ENCODE measurements around the gene SCGB1D1. TPM values are rescaled to one million over a fixed set of nuclear protein-coding genes. Genes with fewer than 3 reads are reported as not detected.

The SCGB1D1 gene
- total RNA-seq, 1 experiment from 2014 or later: not detected

DNA sequence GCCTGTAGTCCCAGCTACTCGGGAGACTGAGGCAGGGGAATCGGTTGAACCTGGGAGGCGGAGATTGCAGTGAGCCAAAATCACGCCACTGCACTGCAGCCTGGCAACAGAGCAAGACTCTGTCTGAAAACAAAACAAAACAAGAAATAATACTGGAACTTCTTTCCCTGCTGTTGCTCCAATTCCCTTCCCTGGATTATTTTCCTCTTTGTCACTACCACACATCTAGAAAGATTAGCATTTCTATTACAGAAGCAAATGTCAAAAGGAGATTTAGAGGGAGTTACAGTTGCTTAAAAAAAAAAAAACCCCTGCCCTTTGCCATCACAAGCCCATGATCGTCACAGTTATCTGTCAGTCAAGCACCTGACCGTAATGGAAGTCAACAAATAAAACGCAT, 17.7 kb upstream of the SCGB1D1 start (continued):
- TF ChIP-seq HMGXB4 (CRISPR knock-in tag; IDR thresholded peaks at IDR 0.05): no peak

- H3K9me3 Mint-ChIP-seq: no peaks in the 10 kb centered on the region
- peaks cover 8% of the 10 kb centered on the region for H3K27me3 Mint-ChIP-seq (ENCODE audit: low read depth)
- ChIA-PET POLR2A (no interaction called here), CTCF (no interaction called here)
- no peaks in the 10 kb centered on the region for H3K36me3 Mint-ChIP-seq
- ATAC-seq: no peak
- H3K4me1 Mint-ChIP-seq: no peaks in the 10 kb centered on the region
- no peak for DNase-seq (ENCODE audit: low spot score)
- H3K4me3 Mint-ChIP-seq: no peak overlapping the region
- no peak overlapping the region for H3K27ac Mint-ChIP-seq
- TF ChIP-seq PRRX2 (CRISPR knock-in tag; IDR thresholded peaks at IDR 0.05) (no peak), CBFB (CRISPR knock-in tag; IDR thresholded peaks at IDR 0.05; ENCODE audit: low read depth) (no peak), ZNF232 (CRISPR knock-in tag; IDR thresholded peaks at IDR 0.05) (no peak), NFATC4 (CRISPR knock-in tag; IDR thresholded peaks at IDR 0.05) (no peak), ZMAT4 (CRISPR knock-in tag; IDR thresholded peaks at IDR 0.05) (no peak), RELA (CRISPR knock-in tag; IDR thresholded peaks at IDR 0.05; ENCODE audit: borderline replicate concordance) (no peak), USF2 (CRISPR knock-in tag; IDR thresholded peaks at IDR 0.05) (no peak), ZNF317 (CRISPR knock-in tag; IDR thresholded peaks at IDR 0.05; ENCODE audit: borderline replicate concordance, low read depth) (no peak), KAT7 (CRISPR knock-in tag; IDR thresholded peaks at IDR 0.05; ENCODE audit: borderline replicate concordance) (no peak), ESRRA (CRISPR knock-in tag; IDR thresholded peaks at IDR 0.05; ENCODE audit: borderline replicate concordance) (no peak), TEAD1 (CRISPR knock-in tag; IDR thresholded peaks at IDR 0.05) (no peak), FOXP4 (CRISPR knock-in tag; IDR thresholded peaks at IDR 0.05) (no peak), ZNF512 (CRISPR knock-in tag; IDR thresholded peaks at IDR 0.05; ENCODE audit: borderline replicate concordance) (no peak)
- TF ChIP-seq, protein P1, sequence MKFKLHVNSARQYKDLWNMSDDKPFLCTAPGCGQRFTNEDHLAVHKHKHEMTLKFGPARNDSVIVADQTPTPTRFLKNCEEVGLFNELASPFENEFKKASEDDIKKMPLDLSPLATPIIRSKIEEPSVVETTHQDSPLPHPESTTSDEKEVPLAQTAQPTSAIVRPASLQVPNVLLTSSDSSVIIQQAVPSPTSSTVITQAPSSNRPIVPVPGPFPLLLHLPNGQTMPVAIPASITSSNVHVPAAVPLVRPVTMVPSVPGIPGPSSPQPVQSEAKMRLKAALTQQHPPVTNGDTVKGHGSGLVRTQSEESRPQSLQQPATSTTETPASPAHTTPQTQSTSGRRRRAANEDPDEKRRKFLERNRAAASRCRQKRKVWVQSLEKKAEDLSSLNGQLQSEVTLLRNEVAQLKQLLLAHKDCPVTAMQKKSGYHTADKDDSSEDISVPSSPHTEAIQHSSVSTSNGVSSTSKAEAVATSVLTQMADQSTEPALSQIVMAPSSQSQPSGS (CRISPR knock-in tag; IDR thresholded peaks at IDR 0.05; ENCODE audit: borderline replicate concordance, low read depth): no peak
- TF ChIP-seq, protein P2, sequence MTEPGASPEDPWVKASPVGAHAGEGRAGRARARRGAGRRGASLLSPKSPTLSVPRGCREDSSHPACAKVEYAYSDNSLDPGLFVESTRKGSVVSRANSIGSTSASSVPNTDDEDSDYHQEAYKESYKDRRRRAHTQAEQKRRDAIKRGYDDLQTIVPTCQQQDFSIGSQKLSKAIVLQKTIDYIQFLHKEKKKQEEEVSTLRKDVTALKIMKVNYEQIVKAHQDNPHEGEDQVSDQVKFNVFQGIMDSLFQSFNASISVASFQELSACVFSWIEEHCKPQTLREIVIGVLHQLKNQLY (CRISPR knock-in tag; IDR thresholded peaks at IDR 0.05): no peak
- TF ChIP-seq, protein P3, sequence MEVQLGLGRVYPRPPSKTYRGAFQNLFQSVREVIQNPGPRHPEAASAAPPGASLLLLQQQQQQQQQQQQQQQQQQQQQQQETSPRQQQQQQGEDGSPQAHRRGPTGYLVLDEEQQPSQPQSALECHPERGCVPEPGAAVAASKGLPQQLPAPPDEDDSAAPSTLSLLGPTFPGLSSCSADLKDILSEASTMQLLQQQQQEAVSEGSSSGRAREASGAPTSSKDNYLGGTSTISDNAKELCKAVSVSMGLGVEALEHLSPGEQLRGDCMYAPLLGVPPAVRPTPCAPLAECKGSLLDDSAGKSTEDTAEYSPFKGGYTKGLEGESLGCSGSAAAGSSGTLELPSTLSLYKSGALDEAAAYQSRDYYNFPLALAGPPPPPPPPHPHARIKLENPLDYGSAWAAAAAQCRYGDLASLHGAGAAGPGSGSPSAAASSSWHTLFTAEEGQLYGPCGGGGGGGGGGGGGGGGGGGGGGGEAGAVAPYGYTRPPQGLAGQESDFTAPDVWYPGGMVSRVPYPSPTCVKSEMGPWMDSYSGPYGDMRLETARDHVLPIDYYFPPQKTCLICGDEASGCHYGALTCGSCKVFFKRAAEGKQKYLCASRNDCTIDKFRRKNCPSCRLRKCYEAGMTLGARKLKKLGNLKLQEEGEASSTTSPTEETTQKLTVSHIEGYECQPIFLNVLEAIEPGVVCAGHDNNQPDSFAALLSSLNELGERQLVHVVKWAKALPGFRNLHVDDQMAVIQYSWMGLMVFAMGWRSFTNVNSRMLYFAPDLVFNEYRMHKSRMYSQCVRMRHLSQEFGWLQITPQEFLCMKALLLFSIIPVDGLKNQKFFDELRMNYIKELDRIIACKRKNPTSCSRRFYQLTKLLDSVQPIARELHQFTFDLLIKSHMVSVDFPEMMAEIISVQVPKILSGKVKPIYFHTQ (CRISPR knock-in tag; IDR thresholded peaks at IDR 0.05): no peak
- TF ChIP-seq, protein P4, sequence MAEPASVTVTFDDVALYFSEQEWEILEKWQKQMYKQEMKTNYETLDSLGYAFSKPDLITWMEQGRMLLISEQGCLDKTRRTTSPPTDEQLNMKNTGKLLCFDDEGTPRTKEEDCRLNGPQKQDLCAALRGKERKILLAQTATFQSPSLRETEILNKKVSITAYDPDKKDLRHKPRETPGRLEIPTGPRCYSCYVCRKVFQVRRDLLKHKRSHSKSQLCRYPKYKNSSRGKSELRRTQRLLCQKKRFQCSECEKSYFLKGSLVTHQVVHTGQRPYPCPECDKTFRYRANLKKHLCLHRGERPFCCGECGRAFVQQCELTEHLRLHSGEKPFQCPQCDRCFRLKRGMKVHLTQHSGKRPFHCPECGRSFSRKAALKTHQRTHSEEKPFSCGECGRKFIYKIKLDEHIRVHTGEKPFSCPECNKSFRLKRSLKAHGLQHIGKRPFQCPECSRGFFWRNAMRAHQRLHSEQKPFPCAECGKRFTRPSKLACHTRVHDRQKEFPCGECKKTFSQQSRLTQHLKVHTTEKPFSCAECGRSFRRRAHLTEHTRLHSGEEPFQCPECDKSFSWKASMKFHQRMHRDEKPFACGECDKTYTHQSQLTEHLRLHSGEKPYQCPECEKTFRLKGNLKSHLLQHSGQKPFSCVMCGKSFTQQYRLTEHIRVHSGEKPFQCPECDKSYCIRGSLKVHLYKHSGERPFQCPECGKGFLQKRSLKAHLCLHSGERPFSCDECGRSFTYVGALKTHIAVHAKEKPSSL (CRISPR knock-in tag; conservative IDR thresholded peaks at IDR 0.05): no peak
- TF ChIP-seq, protein P5, sequence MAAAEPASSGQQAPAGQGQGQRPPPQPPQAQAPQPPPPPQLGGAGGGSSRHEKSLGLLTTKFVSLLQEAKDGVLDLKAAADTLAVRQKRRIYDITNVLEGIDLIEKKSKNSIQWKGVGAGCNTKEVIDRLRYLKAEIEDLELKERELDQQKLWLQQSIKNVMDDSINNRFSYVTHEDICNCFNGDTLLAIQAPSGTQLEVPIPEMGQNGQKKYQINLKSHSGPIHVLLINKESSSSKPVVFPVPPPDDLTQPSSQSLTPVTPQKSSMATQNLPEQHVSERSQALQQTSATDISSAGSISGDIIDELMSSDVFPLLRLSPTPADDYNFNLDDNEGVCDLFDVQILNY (CRISPR knock-in tag; IDR thresholded peaks at IDR 0.05): no peak
Observed at GRCh38 chr11:62176766-62177165, 13.2 kb upstream of the SCGB1D1 start.

Data from WTC11 (cell line).